ENCODE data around the gene PNLIPRP3. TPM values are rescaled to one million over a fixed set of nuclear protein-coding genes. Genes with fewer than 3 reads are reported as not detected.

PNLIPRP3 gene
- polyA plus RNA-seq, 1 donor from 2014 or later = not detected

DNA sequence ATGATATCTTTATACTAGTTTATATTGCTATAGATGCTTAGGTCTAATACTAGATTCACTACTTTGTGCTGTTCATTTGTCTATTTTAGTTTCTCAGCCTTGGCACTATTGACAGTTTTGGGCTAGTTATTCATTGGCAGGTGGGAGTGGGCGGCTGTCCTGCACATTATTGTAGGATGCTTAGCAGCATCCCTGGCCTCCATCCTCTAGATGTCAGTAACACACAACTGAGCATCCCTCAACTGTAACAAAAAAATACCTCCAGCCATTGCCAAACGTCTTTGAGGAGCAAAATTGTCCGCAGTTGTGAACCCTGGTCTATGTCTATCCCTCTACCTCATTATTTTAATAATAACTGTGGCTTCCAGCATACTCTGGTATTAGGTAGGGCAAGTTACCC, 83.7 kb downstream of the PNLIPRP3 start:
- Mint-ChIP-seq H3K36me3 (no peaks in the 10 kb centered on the region), H3K27me3 (no peaks in the 10 kb centered on the region), H3K4me1 (no peaks in the 10 kb centered on the region), H3K4me3 (no peak overlapping the region), H3K9me3 (peaks cover 2 to 4% (median 3%) of the 10 kb centered on the region in 3 donors), H3K27ac (no peak overlapping the region)

DNA sequence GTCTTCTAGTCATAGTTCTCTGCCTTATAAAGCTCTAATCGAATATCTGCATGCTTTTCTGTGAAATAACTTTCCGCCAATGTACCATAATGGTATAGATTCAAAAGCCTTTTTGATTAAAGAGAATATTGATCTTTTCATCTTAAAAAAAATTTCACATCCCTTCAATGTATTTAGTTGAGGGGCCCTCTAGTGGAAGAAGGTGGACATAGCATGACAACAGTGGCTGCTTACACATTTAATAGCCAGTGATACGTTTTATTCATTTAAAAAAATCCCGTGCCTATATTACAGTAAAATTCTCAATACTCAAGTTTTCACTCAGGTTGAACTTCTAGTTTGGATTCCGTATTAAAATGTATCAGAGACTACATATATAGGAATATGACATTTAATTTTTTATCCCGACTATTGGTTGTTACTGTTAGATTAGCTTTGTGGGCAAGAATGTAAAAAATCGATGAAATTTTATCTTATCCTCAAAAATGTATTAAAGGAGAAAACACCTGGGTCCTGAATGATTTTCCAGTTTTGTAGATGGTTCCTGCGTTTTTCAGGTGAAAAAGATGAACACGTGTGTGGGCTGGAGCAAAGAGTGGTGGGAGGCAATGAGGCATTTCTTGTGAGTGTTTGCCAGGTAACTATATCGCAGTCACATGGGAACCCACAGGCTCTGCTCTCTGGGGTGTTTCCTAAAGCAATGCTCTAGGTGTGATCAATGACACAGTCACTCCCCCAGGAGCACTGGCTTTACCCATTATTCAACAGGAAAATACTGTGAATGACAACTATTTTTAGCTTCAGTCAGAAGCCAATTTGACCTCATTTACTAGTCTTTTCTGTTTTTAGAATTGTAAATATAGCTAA, 94.0 kb downstream of the PNLIPRP3 start:
- Mint-ChIP-seq H3K27ac (no peak overlapping the region), H3K9me3 (peaks cover 0 to 1% (median 0%) of the 10 kb centered on the region in 3 donors), H3K27me3 (peaks cover 2% of the 10 kb centered on the region), H3K4me1 (no peaks in the 10 kb centered on the region), H3K4me3 (no peak overlapping the region), H3K36me3 (no peaks in the 10 kb centered on the region)

DNA sequence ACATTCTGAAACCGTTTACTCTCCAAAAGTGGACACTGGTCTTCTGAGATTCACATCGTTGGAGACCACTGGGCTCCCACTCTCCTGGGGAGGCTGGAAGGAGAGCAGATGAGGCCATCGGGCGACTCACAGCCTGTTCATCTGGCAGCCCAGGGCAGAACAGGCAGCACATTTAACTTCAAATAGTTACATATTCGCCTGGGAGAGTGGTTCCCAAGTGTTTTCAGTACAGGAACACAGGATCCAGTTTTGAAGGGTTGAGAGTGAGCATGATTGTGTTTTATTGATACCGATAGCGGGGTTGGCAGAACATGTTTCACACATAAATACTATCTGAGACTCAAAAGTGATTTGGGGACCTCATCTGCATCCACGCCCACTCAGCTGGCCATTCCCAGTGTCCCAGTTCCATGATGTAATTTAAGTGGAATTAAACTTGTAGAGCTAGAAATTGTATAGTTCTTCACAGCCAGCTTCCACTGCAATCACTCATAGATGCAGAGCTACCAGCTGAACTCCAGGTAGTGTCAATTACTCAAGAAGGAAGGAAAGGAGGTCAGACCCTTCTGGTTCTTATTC, 95.2 kb downstream of the PNLIPRP3 start:
- no peak overlapping the region for H3K27ac Mint-ChIP-seq
- no peaks in the 10 kb centered on the region for H3K36me3 Mint-ChIP-seq
- H3K27me3 Mint-ChIP-seq = peaks cover 2% of the 10 kb centered on the region
- no peaks in the 10 kb centered on the region for H3K4me1 Mint-ChIP-seq
- no peak overlapping the region for H3K4me3 Mint-ChIP-seq
- H3K9me3 Mint-ChIP-seq = peaks cover 0 to 2% (median 0%) of the 10 kb centered on the region in 3 donors

DNA sequence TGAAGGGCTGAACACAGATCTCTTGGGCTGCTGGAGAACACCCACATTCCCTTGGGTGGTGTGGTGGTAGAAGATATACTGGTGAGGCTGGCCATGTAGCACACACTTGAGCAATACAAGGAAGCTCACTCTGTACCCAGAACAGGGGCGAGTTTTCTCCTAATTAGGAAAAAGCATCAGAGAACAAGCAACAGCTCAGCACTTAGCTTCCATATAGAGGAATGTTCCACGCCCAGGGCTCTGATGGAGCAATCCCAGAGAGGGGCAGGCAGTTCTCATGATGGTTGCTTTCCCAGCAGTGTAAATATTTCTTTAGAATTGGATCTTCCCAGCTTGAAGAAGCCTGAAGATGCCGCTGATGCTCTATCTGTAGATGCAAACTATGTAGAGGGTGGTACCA, 97.1 kb downstream of the PNLIPRP3 start:
- peaks cover 2% of the 10 kb centered on the region for H3K27me3 Mint-ChIP-seq
- H3K9me3 Mint-ChIP-seq = peaks cover 0 to 3% (median 0%) of the 10 kb centered on the region in 3 donors
- no peaks in the 10 kb centered on the region for H3K36me3 Mint-ChIP-seq
- no peaks in the 10 kb centered on the region for H3K4me1 Mint-ChIP-seq
- no peak overlapping the region for H3K4me3 Mint-ChIP-seq
- H3K27ac Mint-ChIP-seq = no peak overlapping the region

DNA sequence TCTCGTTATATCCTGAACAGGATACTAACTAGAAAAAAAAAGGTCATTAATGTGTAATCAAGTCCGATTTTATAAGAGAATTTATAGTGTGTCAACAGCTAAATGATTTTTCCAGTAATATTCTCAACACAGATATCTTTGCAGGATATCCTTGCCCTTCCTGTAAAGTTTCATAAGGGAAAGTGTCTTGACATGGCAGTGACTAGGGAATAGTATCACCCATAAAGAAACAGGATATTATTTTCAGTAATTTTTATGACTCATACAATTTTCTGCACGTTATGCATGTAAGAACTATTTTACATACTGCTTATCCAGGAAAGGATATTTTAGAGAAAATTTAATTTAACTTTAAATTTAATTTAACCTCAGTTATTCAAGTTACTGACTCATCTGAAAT, 98.6 kb downstream of the PNLIPRP3 start:
- no peaks in the 10 kb centered on the region for H3K4me1 Mint-ChIP-seq
- H3K4me3 Mint-ChIP-seq = no peak overlapping the region
- H3K27me3 Mint-ChIP-seq = peaks cover 3% of the 10 kb centered on the region
- peaks cover 0 to 3% (median 0%) of the 10 kb centered on the region in 3 donors for H3K9me3 Mint-ChIP-seq
- H3K27ac Mint-ChIP-seq = no peak overlapping the region
- H3K36me3 Mint-ChIP-seq = no peaks in the 10 kb centered on the region

Other genes with a start within 250 kb of the PNLIPRP3 start
- not detected for gene GFRA1, start 154.6 kb upstream of the PNLIPRP3 start, polyA plus RNA-seq
- gene CCDC172, start 103.4 kb upstream of the PNLIPRP3 start, polyA plus RNA-seq = not detected
- not detected for gene PNLIP, start 118.1 kb downstream of the PNLIPRP3 start, polyA plus RNA-seq
- gene PNLIPRP1, start 163.1 kb downstream of the PNLIPRP3 start, polyA plus RNA-seq = not detected
- not detected for gene PNLIPRP2, start 193.1 kb downstream of the PNLIPRP3 start, polyA plus RNA-seq